Retina (tissue), 1 donor: ENCODE measurements around the gene SAMD7.

Source experiments
- DNase-seq: peaks from one replicate; pipeline ENCODE4 v3.0.0-alpha.2; 2016

The SAMD7 gene

GRCh38 chr3:169911272-169911671 is at the start of gene SAMD7:
Gene SAMD7 (plus strand): TSS chr3:169911572. CDS start chr3:169919499, 7,927 bp downstream.
- DNase-seq = no peak

DNA sequence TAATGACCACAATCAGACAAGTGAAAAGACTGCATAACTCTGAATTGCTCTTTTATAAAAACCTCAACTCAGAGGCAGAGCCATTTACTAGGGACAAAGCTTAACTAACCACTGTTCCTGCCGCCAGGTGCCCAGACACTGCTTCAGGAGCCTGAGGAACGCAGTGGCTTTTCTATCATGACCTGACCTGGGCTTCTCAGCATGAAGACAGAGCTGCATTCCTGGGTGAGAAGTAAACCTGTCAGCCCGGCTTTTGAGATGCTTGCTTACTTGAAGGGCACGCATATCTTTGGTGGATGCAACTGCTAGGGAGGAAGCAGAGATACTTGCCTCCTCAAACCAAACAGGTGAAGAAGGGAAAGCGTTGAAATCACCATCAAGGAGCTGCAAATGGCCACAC is 49.5 kb upstream of the SAMD7 start:
- no peak for DNase-seq

- DNase-seq = peak; percentile 71
Measured at GRCh38 chr3:169863458-169863899, 47.9 kb upstream of the SAMD7 start.

GRCh38 chr3:169864270-169864669 is 47.1 kb upstream of the SAMD7 start:
- DNase-seq = no peak

DNA sequence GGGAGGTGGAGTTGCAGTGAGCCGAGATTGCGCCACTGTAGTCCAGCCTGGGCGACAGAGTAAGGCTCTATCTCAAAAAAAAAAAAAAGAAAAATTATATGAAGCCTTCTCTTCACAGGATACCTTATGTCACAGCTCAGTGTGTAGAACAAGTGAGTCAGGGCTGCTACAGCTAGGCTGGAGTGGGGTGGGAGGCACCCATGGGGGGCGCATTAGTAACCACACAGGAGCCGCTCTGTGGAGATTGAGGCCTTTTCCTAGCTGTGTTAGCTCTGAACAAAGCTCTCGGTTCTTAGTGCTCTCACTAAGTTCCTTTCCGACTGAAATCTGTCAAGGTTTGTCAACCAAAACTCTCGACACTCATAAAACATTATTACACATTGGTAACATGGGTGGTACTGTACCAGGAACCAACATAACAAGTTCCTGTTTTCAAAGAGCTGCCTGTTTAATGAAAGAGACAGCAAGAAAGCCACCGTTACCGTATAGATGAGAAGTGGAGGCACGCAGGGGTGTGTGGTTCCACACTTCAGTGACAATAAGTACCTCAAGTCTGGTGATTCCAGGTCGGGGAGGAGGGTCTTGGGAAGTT is 46.1 kb upstream of the SAMD7 start:
- no peak for DNase-seq

- no peak for DNase-seq
Measured at GRCh38 chr3:169867584-169868210, 43.7 kb upstream of the SAMD7 start.

- DNase-seq = no peak
Measured at GRCh38 chr3:169868369-169868768, 43.0 kb upstream of the SAMD7 start.

GRCh38 chr3:169869484-169870220 is 41.7 kb upstream of the SAMD7 start, which contains the start of gene LRRC31:
Gene LRRC31 (minus strand): TSS chr3:169869935. CDS start chr3:169869807, 128 bp downstream.
- no peak for DNase-seq

DNA sequence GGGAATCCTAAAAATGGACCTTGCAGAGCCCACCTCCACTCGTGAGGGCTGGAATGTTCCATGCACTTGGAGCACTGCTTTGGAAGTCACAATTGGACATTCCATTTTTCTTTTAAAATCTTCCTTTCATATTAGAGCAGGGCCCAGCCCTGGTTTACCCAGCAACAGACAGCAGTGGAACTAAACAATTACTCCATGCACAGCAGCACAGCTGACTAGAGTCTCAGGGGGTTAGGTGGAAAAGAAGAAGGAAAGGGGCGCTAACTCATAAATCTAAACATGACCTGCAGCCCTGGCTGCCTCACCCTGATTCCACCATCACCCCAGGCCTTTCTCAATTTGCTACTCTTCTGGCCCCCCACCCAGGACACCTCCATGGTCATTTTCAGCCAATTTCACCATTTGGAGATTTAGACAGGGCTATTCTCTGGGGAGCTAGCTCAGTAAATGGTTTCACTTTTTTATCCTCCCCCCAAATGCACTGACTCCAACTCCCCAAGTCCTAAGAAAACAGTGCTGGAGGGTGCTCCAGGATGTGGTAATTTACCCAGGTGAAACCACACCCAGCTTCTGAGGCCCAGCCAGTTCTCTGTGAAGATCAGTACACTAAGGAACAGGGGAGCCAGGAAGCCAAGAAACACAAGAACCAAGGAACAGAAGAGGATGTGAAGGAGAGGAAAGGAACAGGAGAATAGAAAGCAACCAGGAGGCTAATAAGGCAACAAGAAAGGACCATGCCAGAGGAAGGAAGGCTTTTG is 40.1 kb upstream of the SAMD7 start:
- no peak for DNase-seq

DNA sequence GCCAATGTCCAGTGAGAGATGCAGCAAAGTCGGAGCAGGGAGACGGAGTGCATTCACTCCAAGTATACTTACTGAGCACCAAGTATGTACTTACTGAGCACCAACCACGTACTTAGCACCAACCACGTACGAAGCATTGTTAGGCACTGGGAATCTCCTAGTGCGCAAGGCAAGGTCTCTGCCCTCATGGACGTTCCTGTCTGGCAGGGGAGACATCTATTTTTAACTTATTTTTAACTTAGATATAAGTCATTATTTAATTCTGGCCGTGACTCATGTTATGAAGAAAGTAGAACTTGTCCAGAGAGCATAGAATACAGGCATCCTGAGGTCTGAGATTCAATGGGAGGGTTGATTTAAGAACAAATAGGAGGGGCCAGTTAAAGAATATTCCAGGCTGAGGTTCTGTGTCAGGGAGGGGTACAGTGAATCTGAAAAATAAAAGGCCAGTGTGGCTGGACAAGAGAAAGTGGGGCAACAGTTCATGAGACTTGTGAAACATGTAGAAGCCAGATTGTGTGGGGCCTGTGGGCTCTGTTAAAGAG is 32.3 kb upstream of the SAMD7 start:
- no peak for DNase-seq

- DNase-seq = no peak
Measured at GRCh38 chr3:169879845-169880575, 31.4 kb upstream of the SAMD7 start.

DNA sequence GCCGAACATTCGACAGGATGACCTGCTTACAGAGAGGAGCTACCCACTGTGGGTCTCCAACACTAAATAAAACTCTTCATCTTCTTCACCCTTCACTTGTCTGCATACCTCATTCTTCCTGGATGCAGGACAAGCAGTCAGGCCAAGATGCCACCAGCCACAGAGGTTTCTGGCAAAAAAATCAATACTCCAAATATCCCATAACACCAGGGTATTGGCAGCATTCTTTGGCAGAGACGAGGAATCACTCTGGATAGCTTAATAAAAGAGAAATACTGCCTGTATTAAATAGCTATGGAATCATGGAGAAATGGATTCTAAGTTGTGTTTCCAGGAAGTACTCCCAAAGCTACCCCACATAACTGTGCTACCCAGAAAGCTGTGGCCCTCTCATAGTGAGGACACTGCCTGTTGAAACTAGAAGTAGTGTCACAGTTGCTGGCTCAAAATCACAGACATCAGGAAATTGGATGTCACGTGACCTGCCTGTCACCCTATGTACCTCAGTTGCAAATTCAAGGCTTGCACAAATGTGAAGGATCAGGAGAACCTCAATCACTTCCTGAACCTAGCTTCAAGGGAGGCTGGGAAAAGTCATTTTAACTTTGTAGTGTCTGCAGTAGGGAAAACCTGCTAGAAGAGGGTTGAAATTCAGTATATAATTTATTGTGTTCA is 30.7 kb upstream of the SAMD7 start:
- DNase-seq = no peak

DNA sequence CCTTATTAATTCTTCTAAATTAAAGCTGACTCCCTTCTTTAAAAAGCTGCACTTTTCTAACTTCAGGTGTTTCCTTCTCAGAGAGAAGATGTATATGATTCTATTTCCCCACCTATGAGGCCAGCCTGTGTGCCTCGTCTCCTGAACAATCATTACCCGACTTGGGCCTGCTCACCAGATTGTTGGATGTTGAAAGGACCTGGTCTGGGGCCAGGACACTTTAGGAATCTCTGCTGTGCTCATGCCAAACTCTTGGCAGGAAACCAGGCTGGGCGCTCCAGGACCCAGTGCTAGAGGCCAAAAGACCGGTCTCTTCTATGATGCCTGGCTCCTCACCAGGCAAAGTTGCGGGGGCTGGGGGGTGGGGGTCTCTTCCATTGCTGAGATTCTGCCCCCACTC is 24.7 kb upstream of the SAMD7 start:
- no peak for DNase-seq

GRCh38 chr3:169891886-169892285 is 19.5 kb upstream of the SAMD7 start:
- DNase-seq = no peak

DNA sequence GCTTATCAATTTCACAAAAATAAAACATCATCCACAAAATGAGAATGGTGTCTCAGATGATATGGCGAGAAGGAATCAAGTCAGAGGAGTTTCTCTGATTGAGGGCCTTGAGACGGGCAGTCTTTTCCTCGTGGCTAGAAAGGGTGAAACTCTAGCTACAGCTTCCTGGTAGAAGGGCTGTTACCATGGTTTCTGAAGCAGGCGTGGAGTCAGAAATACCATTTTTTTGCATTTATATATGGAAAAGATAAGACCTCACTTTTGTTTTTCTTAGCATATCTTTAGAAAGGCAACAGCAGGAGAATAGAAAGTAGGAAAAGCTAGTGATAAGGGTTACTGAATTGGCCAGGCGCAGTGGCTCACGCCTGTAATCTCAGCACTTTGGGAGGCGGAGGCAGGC is 17.3 kb upstream of the SAMD7 start:
- DNase-seq = no peak

DNA sequence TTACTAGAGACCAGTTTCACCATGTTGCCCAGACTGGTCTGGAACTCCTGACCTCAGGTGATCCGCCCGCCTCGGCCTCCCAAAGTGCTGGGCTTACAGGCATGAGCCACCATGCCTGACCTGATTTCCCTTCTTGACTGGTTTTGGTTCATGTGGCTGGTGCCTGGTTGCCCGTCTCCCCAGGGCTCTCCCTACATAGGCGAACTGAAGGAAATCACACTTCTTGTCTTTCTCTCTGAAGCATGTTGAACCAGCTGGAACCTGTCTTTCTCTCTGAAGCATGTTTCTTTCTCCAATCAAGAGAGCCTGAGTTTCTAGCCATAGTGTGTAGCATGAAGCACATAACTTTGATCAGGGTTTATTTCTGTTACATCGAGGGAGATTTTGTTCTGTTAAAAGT is 16.3 kb upstream of the SAMD7 start:
- no peak for DNase-seq

DNA sequence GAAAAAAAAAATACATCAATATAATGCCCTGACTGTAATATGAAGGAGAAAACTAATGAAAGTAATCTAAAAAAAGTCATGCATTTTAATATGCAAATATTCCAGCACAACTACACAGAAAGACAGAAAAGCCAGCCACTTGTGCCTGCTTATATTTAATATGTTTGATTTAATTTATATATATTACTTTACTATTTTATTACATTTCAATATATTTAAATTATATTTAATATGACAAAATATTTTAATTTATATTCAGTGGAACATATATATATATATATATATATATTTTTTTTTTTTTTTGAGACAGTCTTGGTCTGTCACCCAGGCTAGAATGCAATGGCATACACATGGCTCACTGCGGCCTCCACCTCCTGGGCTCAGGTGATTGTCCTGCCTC is 14.1 kb upstream of the SAMD7 start:
- no peak for DNase-seq

DNA sequence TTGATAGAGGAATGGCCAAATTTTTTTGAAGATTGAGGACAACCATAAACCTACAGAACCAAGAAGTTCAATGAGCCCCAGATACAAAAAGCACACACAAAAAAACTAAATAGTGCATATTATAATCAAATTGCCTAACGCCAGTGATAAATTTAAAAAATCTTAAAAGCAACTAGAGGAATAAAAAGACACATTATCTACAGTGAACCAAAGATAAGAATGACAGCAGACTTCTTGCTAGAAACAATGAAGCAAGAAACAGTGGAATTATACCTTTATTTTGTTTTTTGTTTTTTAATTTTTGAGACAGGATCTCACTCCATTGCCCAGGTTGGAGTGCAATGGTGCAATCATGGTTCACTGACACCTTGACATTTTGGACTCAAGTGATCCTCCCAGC is 9.9 kb upstream of the SAMD7 start:
- no peak for DNase-seq

DNA sequence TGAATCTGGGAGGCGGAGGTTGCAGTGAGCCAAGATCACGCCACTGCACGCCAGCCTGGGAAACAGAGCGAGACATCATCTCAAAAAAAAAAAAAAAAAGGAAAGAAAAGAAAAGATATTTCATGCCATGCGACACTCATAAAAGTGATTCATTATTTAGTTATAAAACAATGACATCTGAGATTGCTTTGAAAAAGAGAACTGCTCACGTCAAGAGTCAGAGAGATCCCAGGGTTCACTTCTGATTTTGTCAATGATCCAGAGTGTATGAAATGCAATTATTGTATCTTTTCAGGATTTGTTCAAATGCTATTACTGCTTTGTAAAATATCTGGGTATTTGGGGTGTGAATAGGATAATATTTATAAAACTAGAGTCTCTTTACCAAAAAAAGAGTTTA is 6.0 kb upstream of the SAMD7 start:
- no peak for DNase-seq

DNA sequence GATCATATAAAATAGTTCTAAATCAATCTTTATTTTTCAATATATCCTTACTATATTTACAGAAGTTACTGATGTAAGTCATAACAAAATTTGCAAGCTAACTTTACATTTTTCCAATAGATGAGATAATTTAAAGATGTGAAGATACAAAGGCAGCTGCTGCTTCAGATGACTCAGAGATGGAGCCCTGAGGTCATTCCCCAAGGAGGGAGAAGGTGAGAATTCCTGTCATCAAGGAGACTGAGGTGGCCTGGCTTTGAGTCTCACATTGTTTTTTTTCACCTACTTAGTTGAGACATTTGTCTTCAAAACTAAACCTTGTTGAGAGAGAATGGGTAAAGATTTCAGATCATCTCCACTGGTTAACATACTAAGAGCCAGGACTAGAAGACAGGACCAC is 3.9 kb upstream of the SAMD7 start:
- DNase-seq = no peak

DNA sequence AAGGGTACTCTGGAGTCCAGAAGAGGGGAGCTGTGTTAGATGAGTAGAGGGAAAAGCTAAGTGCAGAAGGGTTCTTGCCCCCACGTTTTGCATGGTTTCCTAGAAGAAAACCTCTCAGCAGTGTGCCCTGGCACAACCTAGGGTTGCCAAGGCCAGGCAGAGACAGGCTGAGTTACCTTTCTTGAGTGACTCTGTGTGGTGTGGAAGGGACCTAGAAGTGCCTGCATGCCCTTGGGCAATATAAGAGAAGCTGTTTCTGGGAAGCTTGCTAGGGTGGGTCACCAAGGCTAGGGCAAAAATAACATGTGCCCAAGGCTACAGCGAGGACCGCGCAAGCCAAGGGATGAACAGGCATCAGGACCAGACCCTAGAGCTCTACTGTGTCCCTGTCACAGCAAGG is 3.4 kb upstream of the SAMD7 start:
- DNase-seq = no peak

DNA sequence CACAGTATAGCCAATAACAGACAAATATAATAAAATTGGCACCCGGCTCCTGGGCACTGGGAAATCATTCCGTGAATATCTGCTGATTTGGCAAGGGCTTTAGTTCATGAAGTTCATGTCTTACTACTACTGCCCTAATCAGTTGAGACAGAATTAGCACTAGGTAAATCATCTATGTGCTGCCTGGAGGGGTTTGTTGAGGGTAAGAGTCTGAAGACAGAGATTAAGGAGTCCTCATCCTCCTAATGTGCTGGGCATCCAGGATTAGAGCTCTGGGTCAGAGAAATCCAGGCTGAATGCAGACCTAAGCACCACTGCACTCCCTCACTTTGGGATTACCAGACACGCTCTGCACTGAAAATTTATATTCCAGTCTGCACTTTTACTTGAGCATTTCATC is 2.0 kb downstream of the SAMD7 start:
- DNase-seq = no peak
